HCT116 (cell line): Measurements from ENCODE around the gene AIF1. TPM values are rescaled to one million over a fixed set of nuclear protein-coding genes. Genes with fewer than 3 reads are reported as not detected.

Experiments
- ATAC-seq: fragments of 200-7000 bp; cut with Tn5 transposase; 2 replicates; pipeline ENCODE4 v1.9.1; 2020; ENCODE audit warnings: mild to moderate bottlenecking, moderate library complexity
- BruUV-seq: library from RNA; stranded (reverse); fragments of 400-500 nt; replicated peaks from 2 replicates; lab custom pipeline; 2021; lab: Mats Ljungman, UMichigan
- CTCF ChIA-PET: fragments of 300-600 bp; sonication (Branson Sonifier 250); formaldehyde crosslinking; loops from one replicate; lab custom pipeline; 2021; ENCODE audit warnings: antibody characterized with exemption; lab: Charles Lee
- POLR2A ChIA-PET: fragments of 300-600, 350-600 bp; sonication (Branson Sonifier 250); formaldehyde crosslinking; loops from one replicate; lab custom pipeline; 2021; ENCODE audit warnings: antibody characterized with exemption; lab: Charles Lee
- RAD21 ChIA-PET, 2 experiments: fragments of 300-600 bp; sonication (Branson Sonifier 250); formaldehyde crosslinking; loops; one replicate each; lab custom pipeline; 2023; ENCODE audit warnings: low total read pairs in 2 of 2; ENCODE audit not compliant: uncharacterized antibody in 2 of 2, unreplicated experiment in 2 of 2, low non-redundant PET in 1 of 2; lab: Charles Lee
- DNase-seq: peaks from one replicate; pipeline ENCODE4 v3.0.0-alpha.2; 2010; ENCODE audit warnings: low read depth, low spot score
- H2AFZ ChIP-seq: fragments of 200-600 bp; shearing (Covaris generic), sonication (generic); 2 replicates; pipeline ENCODE4 v1.6.1; 2017; ENCODE audit warnings: low read depth, mixed run types, mixed read lengths, antibody characterized with exemption, low read length; ENCODE audit not compliant: poor library complexity, severe bottlenecking
- H3K27ac ChIP-seq: 2 replicates; pipeline ENCODE4 v1.5.1; 2012; ENCODE audit warnings: low read depth, low read length
- H3K27me3 ChIP-seq: fragments of 200-600 bp; sonication (generic); 2 replicates; pipeline ENCODE4 v1.6.1; 2016; ENCODE audit warnings: mixed run types, low read length, mixed read lengths; ENCODE audit not compliant: insufficient read depth
- H3K36me3 ChIP-seq, 2 experiments: fragments of 200-500 bp in 1 of 2; fragments of 200-600 bp in 1 of 2; sonication (Bioruptor generic) in 1 of 2; sonication (generic) in 1 of 2; 2 replicates each; pipeline versions ENCODE4 v1.5.1 to v1.6.1; 2014 to 2016; ENCODE audit warnings: low read length in 2 of 2, inconsistent platforms in 1 of 2, mixed read lengths in 1 of 2, mixed run types in 1 of 2; ENCODE audit not compliant: insufficient read depth in 2 of 2, control insufficient read depth in 1 of 2
- H3K4me1 ChIP-seq, 2 experiments: fragments of 200-600 bp in 1 of 2; sonication (generic) in 1 of 2; 2 replicates each; pipeline versions ENCODE4 v1.5.1 to v1.6.1; 2012 to 2017; ENCODE audit warnings: low read length in 2 of 2, inconsistent platforms in 1 of 2, mild to moderate bottlenecking in 1 of 2, mixed read lengths in 1 of 2, mixed run types in 1 of 2, moderate library complexity in 1 of 2; ENCODE audit not compliant: insufficient read depth in 2 of 2, control insufficient read depth in 1 of 2
- H3K4me2 ChIP-seq: fragments of 200-600 bp; sonication (generic); 2 replicates; pipeline ENCODE4 v1.6.1; 2017; ENCODE audit warnings: mixed run types, low read length, mixed read lengths
- H3K4me3 ChIP-seq, 2 experiments: fragments of 200-600 bp in 1 of 2; sonication (generic) in 1 of 2; replicated peaks in 1 of 2; 2 replicates each; pipeline ENCODE4 v1.5.1; 2011 to 2016; ENCODE audit warnings: low read length in 2 of 2, control low read depth in 1 of 2, low read depth in 1 of 2, mild to moderate bottlenecking in 1 of 2, mixed read lengths in 1 of 2, mixed run types in 1 of 2
- H3K79me2 ChIP-seq: fragments of 200-600 bp; sonication (generic); 2 replicates; pipeline ENCODE4 v1.6.1; 2017; ENCODE audit warnings: mild to moderate bottlenecking, mixed run types, low read length, moderate library complexity, mixed read lengths; ENCODE audit not compliant: insufficient read depth
- H3K9ac ChIP-seq: fragments of 200-600 bp; sonication (generic); 2 replicates; pipeline ENCODE4 v1.6.1; 2016; ENCODE audit warnings: low read length, mixed read lengths
- H3K9me2 ChIP-seq: fragments of 200-600 bp; sonication (generic), shearing (Covaris generic); 2 replicates; pipeline ENCODE4 v1.6.1; 2017; ENCODE audit warnings: mixed run types, mild to moderate bottlenecking, moderate library complexity; ENCODE audit not compliant: insufficient read depth
- H3K9me3 ChIP-seq, 2 experiments: fragments of 200-500 bp in 1 of 2; fragments of 200-600 bp in 1 of 2; sonication (Bioruptor generic) in 1 of 2; sonication (generic) in 1 of 2; 2 replicates each; pipeline ENCODE4 v1.6.1; 2014 to 2017; ENCODE audit warnings: low read length in 2 of 2, mixed read lengths in 2 of 2, inconsistent platforms in 1 of 2, low read depth in 1 of 2, mild to moderate bottlenecking in 1 of 2, mixed run types in 1 of 2, moderate library complexity in 1 of 2; ENCODE audit not compliant: control insufficient read depth in 1 of 2, insufficient read depth in 1 of 2
- H4K20me1 ChIP-seq: fragments of 200-600 bp; sonication (generic), shearing (Covaris generic); 2 replicates; pipeline ENCODE4 v1.6.1; 2017; ENCODE audit warnings: mixed run types, mild to moderate bottlenecking, moderate library complexity; ENCODE audit not compliant: insufficient read depth
- ATF3 ChIP-seq: IDR thresholded peaks from 2 replicates; pipeline ENCODE4 v1.6.1; 2012
- CBX3 ChIP-seq: IDR thresholded peaks from 2 replicates; pipeline ENCODE4 v1.6.1; 2012; ENCODE audit warnings: low read depth
- CEBPB ChIP-seq: IDR thresholded peaks from 2 replicates; pipeline ENCODE4 v1.6.1; 2012; ENCODE audit warnings: low read depth
- CTCF ChIP-seq, 3 experiments: fragments of 200-600 bp in 1 of 3; sonication (generic) in 1 of 3; IDR thresholded peaks in 2 of 3; conservative IDR thresholded peaks in 1 of 3; 2 replicates each; pipeline ENCODE4 v1.5.1; 2012 to 2017; ENCODE audit warnings: low read depth in 2 of 3, low read length in 2 of 3, antibody characterized with exemption in 1 of 3, borderline replicate concordance in 1 of 3, control low read depth in 1 of 3, mild to moderate bottlenecking in 1 of 3, mixed read lengths in 1 of 3, mixed run types in 1 of 3, moderate library complexity in 1 of 3; ENCODE audit not compliant: insufficient read depth in 1 of 3
- EGR1 ChIP-seq: IDR thresholded peaks from 2 replicates; pipeline ENCODE4 v1.6.1; 2012; ENCODE audit warnings: low read depth
- EZH2 ChIP-seq: fragments of 200-600 bp; sonication (generic); IDR thresholded peaks from 2 replicates; pipeline ENCODE4 v1.6.1; 2017; ENCODE audit warnings: antibody characterized with exemption, mixed run types
- EZH2phosphoT487 ChIP-seq: fragments of 200-600 bp; IDR thresholded peaks from 2 replicates; pipeline ENCODE4 v1.6.1; 2018; ENCODE audit warnings: antibody characterized with exemption, borderline replicate concordance
- JUND ChIP-seq: IDR thresholded peaks from 2 replicates; pipeline ENCODE4 v1.6.1; 2012
- POLR2AphosphoS5 ChIP-seq: IDR thresholded peaks from 2 replicates; pipeline ENCODE4 v1.6.1; 2011; ENCODE audit warnings: mild to moderate bottlenecking, low read depth, low read length, moderate library complexity
- RAD21 ChIP-seq: IDR thresholded peaks from 2 replicates; pipeline ENCODE4 v1.6.1; 2012; ENCODE audit warnings: low read depth, mild to moderate bottlenecking
- REST ChIP-seq: IDR thresholded peaks from 2 replicates; pipeline ENCODE4 v1.6.1; 2012; ENCODE audit warnings: low read depth
- SIN3A ChIP-seq: IDR thresholded peaks from 2 replicates; pipeline ENCODE4 v1.6.1; 2012; ENCODE audit warnings: low read depth
- SP1 ChIP-seq: IDR thresholded peaks from 2 replicates; pipeline ENCODE4 v1.6.1; 2012; ENCODE audit warnings: low read depth
- SRF ChIP-seq: IDR thresholded peaks from 2 replicates; pipeline ENCODE4 v1.6.1; 2012; ENCODE audit warnings: low read depth
- TCF7L2 ChIP-seq: IDR thresholded peaks from 2 replicates; pipeline ENCODE4 v1.7.0; 2011; ENCODE audit warnings: borderline replicate concordance, inconsistent platforms; ENCODE audit not compliant: insufficient read depth, insufficient read length; ENCODE audit errors: extremely low read depth
- YY1 ChIP-seq: IDR thresholded peaks from 2 replicates; pipeline ENCODE4 v1.6.1; 2011; ENCODE audit warnings: low read length, low read depth, moderate library complexity, mild to moderate bottlenecking; ENCODE audit not compliant: insufficient replicate concordance; ENCODE audit errors: extremely low read depth
- ZBTB33 ChIP-seq: IDR thresholded peaks from 2 replicates; pipeline ENCODE4 v1.6.1; 2011; ENCODE audit warnings: mild to moderate bottlenecking, low read length, moderate library complexity; ENCODE audit not compliant: insufficient replicate concordance; ENCODE audit errors: extremely low read depth
- ZFX ChIP-seq: fragments of 450-650 bp; IDR thresholded peaks from 2 replicates; pipeline ENCODE4 v1.6.1; 2017
- intact Hi-C: fragments of 100-400 bp; cut with micrococcal nuclease; formaldehyde crosslinking; loops from 2 replicates; pipeline ENCODE4 v1.10.0; 2022
- total RNA-seq: library from RNA; stranded (reverse); gene quantifications from one replicate; pipeline ENCODE4 v1.2.1, GENCODE V29; 2021; ENCODE audit not compliant: unreplicated experiment

AIF1 gene
- total RNA-seq, 1 experiment from 2014 or later = not detected

- Histone ChIP-seq H3K27ac (no peak overlapping the region), H3K9ac (no peak overlapping the region), H3K79me2 (peaks cover 50% of the 10 kb centered on the region; the same call in 1 of the 2 replicates), H2AFZ (no peak overlapping the region), H3K4me3 (no peak overlapping the region)
- DNase-seq = no peak
- CTCF ChIA-PET = no interaction called here
- ATAC-seq = no peak
- BruUV-seq = no TSS peak
- POLR2A ChIA-PET = no interaction called here
- no peak for TF ChIP-seq CTCF (IDR thresholded peaks at IDR 0.05 in 2 of 3, conservative IDR thresholded peaks at IDR 0.05 in 1 of 3; ENCODE audit: borderline replicate concordance in 1 of 3, insufficient read depth in 1 of 3, low read depth in 2 of 3, low read length in 2 of 3)
- no peak for TF ChIP-seq REST
- no peak for TF ChIP-seq YY1
- TF ChIP-seq EGR1 = no peak
- TF ChIP-seq EZH2 = no peak
- no peak for TF ChIP-seq TCF7L2
- no peak for TF ChIP-seq ZFX
- no peak for TF ChIP-seq CEBPB
- no peak for TF ChIP-seq ZBTB33
- no peak for TF ChIP-seq ATF3
- TF ChIP-seq RAD21 = no peak
- no peak for TF ChIP-seq EZH2phosphoT487
- TF ChIP-seq SP1 = no peak
- no peak for TF ChIP-seq SIN3A
- TF ChIP-seq JUND = no peak
- no peak for TF ChIP-seq CBX3
- TF ChIP-seq SRF = no peak
- no peak for TF ChIP-seq POLR2AphosphoS5
- TF ChIP-seq, all 23 proteins: peak for 0
- Histone ChIP-seq H3K36me3 (peaks cover 50 to 83% of the 10 kb centered on the region in 2 experiments), H3K4me2 (no peak overlapping the region), H3K4me1 (no peaks in the 10 kb centered on the region), H3K27me3 (no peaks in the 10 kb centered on the region), H3K9me2 (no peaks in the 10 kb centered on the region), H3K9me3 (no peaks in the 10 kb centered on the region), H4K20me1 (no peaks in the 10 kb centered on the region)
- intact Hi-C loops = no loop called here
- RAD21 ChIA-PET = no interaction called here
Observed at GRCh38 chr6:31633447-31633846, 18.4 kb downstream of the AIF1 start.
